IMR-90 (cell line): ENCODE measurements around the gene KRTAP1-5. TPM values are rescaled to one million over a fixed set of nuclear protein-coding genes. Genes with fewer than 3 reads are reported as not detected.

Experiments
- ATAC-seq: fragments of 200-7000 bp; cut with Tn5 transposase; 2 replicates; pipeline ENCODE4 v1.9.1; 2020; ENCODE audit warnings: low read depth, mild to moderate bottlenecking, moderate library complexity
- BruUV-seq: library from RNA; stranded (reverse); fragments of 400-500 nt; replicated peaks from 2 replicates; lab custom pipeline; 2021; lab: Mats Ljungman, UMichigan
- CTCF ChIA-PET: fragments of 300-600 bp; formaldehyde crosslinking; extraction: SDS; loops from one replicate; lab custom pipeline; 2021; ENCODE audit warnings: antibody characterized with exemption; lab: Yijun Ruan, JAX
- POLR2A ChIA-PET: fragments of 300-600 bp; sonication (Branson Sonifier 250); formaldehyde crosslinking; loops from one replicate; lab custom pipeline; 2022; ENCODE audit warnings: antibody characterized with exemption; ENCODE audit not compliant: unreplicated experiment; lab: Charles Lee
- DNase-seq: peaks from one replicate; pipeline ENCODE4 v3.0.0; 2013
- H2AFZ ChIP-seq: replicated peaks from 2 replicates; pipeline ENCODE3; 2013; ENCODE audit warnings: low read length, mild to moderate bottlenecking; ENCODE audit not compliant: poor library complexity
- H2AK5ac ChIP-seq: 2 replicates; pipeline ENCODE4 v1.6.1; 2013; ENCODE audit warnings: low read depth, low read length, inconsistent platforms
- H2AK9ac ChIP-seq: replicated peaks from 2 replicates; pipeline ENCODE3; 2013; ENCODE audit warnings: mild to moderate bottlenecking, low read depth, low read length, moderate library complexity; ENCODE audit not compliant: poor library complexity
- H2BK120ac ChIP-seq: 2 replicates; pipeline ENCODE4 v1.6.1; 2013; ENCODE audit warnings: low read depth, low read length, inconsistent platforms
- H2BK15ac ChIP-seq: 3 replicates; pipeline ENCODE4 v1.6.1; 2013; ENCODE audit warnings: low read depth, low read length, inconsistent platforms
- H2BK20ac ChIP-seq: 2 replicates; pipeline ENCODE4 v1.6.1; 2013; ENCODE audit warnings: low read depth, mild to moderate bottlenecking, inconsistent platforms, low read length, moderate library complexity
- H2BK5ac ChIP-seq: 2 replicates; pipeline ENCODE4 v1.6.1; 2013; ENCODE audit warnings: mild to moderate bottlenecking, low read depth, low read length, inconsistent platforms; ENCODE audit not compliant: poor library complexity, severe bottlenecking
- H3K14ac ChIP-seq: replicated peaks from 2 replicates; pipeline ENCODE4 v1.6.1; 2013; ENCODE audit warnings: low read depth, low read length, inconsistent platforms
- H3K18ac ChIP-seq: 2 replicates; pipeline ENCODE4 v1.6.1; 2013; ENCODE audit warnings: low read depth, low read length, control low read depth
- H3K23ac ChIP-seq: 2 replicates; pipeline ENCODE4 v1.6.1; 2013; ENCODE audit warnings: low read depth, low read length, inconsistent platforms
- H3K27ac ChIP-seq: 2 replicates; pipeline ENCODE4 v1.5.1; 2013; ENCODE audit warnings: mild to moderate bottlenecking, control low read depth, low read length; ENCODE audit not compliant: insufficient read depth
- H3K27me3 ChIP-seq: 2 replicates; pipeline ENCODE4 v1.6.1; 2013; ENCODE audit warnings: low read length; ENCODE audit not compliant: control insufficient read depth, insufficient read depth
- H3K36me3 ChIP-seq: 2 replicates; pipeline ENCODE4 v1.6.1; 2013; ENCODE audit warnings: low read length, mixed read lengths; ENCODE audit not compliant: control insufficient read depth, insufficient read depth
- H3K4ac ChIP-seq: 2 replicates; pipeline ENCODE4 v1.6.1; 2013; ENCODE audit warnings: low read depth, low read length, inconsistent platforms
- H3K4me1 ChIP-seq: 2 replicates; pipeline ENCODE4 v1.6.1; 2013; ENCODE audit warnings: low read length, mixed read lengths; ENCODE audit not compliant: control insufficient read depth, insufficient read depth
- H3K4me2 ChIP-seq: 2 replicates; pipeline ENCODE4 v1.6.1; 2013; ENCODE audit warnings: low read depth, mild to moderate bottlenecking, control low read depth, low read length, moderate library complexity
- H3K4me3 ChIP-seq: 2 replicates; pipeline ENCODE4 v1.5.1; 2013; ENCODE audit warnings: low read depth, mild to moderate bottlenecking, control low read depth, low read length, moderate library complexity; ENCODE audit not compliant: insufficient read depth
- H3K56ac ChIP-seq: 2 replicates; pipeline ENCODE4 v1.6.1; 2013; ENCODE audit warnings: low read length, inconsistent platforms; ENCODE audit not compliant: insufficient read depth; ENCODE audit errors: extremely low read depth
- H3K79me1 ChIP-seq, 2 experiments: 2 replicates each; pipeline ENCODE4 v1.6.1; 2013; ENCODE audit warnings: low read length in 2 of 2, inconsistent platforms in 1 of 2, low read depth in 1 of 2
- H3K9ac ChIP-seq: 2 replicates; pipeline ENCODE4 v1.6.1; 2013; ENCODE audit warnings: low read depth, low read length, control low read depth
- H3K9me1 ChIP-seq: 2 replicates; pipeline ENCODE4 v1.6.1; 2013; ENCODE audit warnings: low read length, inconsistent platforms; ENCODE audit not compliant: insufficient read depth
- H3K9me3 ChIP-seq: 2 replicates; pipeline ENCODE4 v1.6.1; 2013; ENCODE audit warnings: low read length; ENCODE audit not compliant: control insufficient read depth, insufficient read depth
- H4K20me1 ChIP-seq: 2 replicates; pipeline ENCODE4 v1.6.1; 2013; ENCODE audit warnings: low read length, inconsistent platforms; ENCODE audit not compliant: insufficient read depth
- H4K5ac ChIP-seq: 2 replicates; pipeline ENCODE4 v1.6.1; 2013; ENCODE audit warnings: mild to moderate bottlenecking, low read depth, low read length, control low read depth
- H4K8ac ChIP-seq, 2 experiments: 2 replicates each; pipeline ENCODE4 v1.6.1; 2013; ENCODE audit warnings: low read depth in 2 of 2, low read length in 2 of 2, control low read depth in 1 of 2, inconsistent platforms in 1 of 2
- H4K91ac ChIP-seq: 2 replicates; pipeline ENCODE4 v1.6.1; 2013; ENCODE audit warnings: low read depth, low read length, inconsistent platforms; ENCODE audit not compliant: insufficient read depth
- BHLHE40 ChIP-seq: fragments of 150-350 bp; IDR thresholded peaks from 2 replicates; pipeline ENCODE4 v1.6.1; 2016; ENCODE audit warnings: mild to moderate bottlenecking, low read depth, low read length
- CEBPB ChIP-seq: IDR thresholded peaks from 2 replicates; pipeline ENCODE4 v1.6.1; 2012; ENCODE audit warnings: low read depth, low read length, improper control_type of control experiment
- MAZ ChIP-seq: IDR thresholded peaks from 2 replicates; pipeline ENCODE4 v1.6.1; 2012; ENCODE audit warnings: low read depth, mild to moderate bottlenecking, low read length, improper control_type of control experiment, moderate library complexity, borderline replicate concordance
- MXI1 ChIP-seq: IDR thresholded peaks from 2 replicates; pipeline ENCODE4 v1.6.1; 2012; ENCODE audit warnings: low read depth, mild to moderate bottlenecking, low read length, moderate library complexity, borderline replicate concordance
- NFE2L2 ChIP-seq: fragments of 150-350 bp; IDR thresholded peaks from 2 replicates; pipeline ENCODE4 v1.6.1; 2016; ENCODE audit warnings: low read depth, mild to moderate bottlenecking, low read length
- POLR2A ChIP-seq: IDR thresholded peaks from 2 replicates; pipeline ENCODE4 v1.6.1; 2012; ENCODE audit warnings: mild to moderate bottlenecking, low read depth, low read length
- RAD21 ChIP-seq: IDR thresholded peaks from 2 replicates; pipeline ENCODE4 v1.6.1; 2012; ENCODE audit warnings: low read length, improper control_type of control experiment
- RCOR1 ChIP-seq: IDR thresholded peaks from 2 replicates; pipeline ENCODE4 v1.6.1; 2012; ENCODE audit warnings: mild to moderate bottlenecking, low read length, improper control_type of control experiment; ENCODE audit not compliant: insufficient replicate concordance
- RFX5 ChIP-seq: IDR thresholded peaks from 2 replicates; pipeline ENCODE4 v1.8.0; 2012; ENCODE audit warnings: low read depth, mild to moderate bottlenecking, low read length, moderate library complexity
- WGBS, 2 experiments: methylation state at CpG; one replicate each; pipeline versions ENCODE4 v1.1.5 to v1.1.7; 2013; ENCODE audit warnings: missing lambda C conversion rate in 2 of 2; ENCODE audit not compliant: insufficient read length in 1 of 2; ENCODE audit errors: extremely low coverage in 2 of 2; 5-methylcytosine and 5-hydroxymethylcytosine counted together
- dilution Hi-C: fragments of 300-500 bp; cut with HindIII; formaldehyde crosslinking; loops from one replicate; pipeline ENCODE4 v1.14.3; 2018; ENCODE audit warnings: low sequenced_read_pairs; ENCODE audit not compliant: unreplicated experiment
- in situ Hi-C: fragments of 300-500 bp; cut with MboI; formaldehyde crosslinking; loops from 3 replicates; pipeline ENCODE4 v1.14.3; 2019; ENCODE audit warnings: low sequenced_read_pairs, inconsistent platforms, mixed read lengths
- intact Hi-C: fragments of 100-400 bp; cut with micrococcal nuclease; formaldehyde crosslinking; loops from 2 replicates; pipeline ENCODE4 v1.10.0; 2022
- polyA plus RNA-seq, 3 experiments: library from polyadenylated mRNA; depleted of rRNA; stranded (reverse); fragments of >200 nt; gene quantifications; 2 replicates each; pipeline ENCODE4 v1.2.3, GENCODE V29; 2012; ENCODE audit warnings: low replicate concordance in 1 of 3
- total RNA-seq: library from RNA; depleted of rRNA; stranded (reverse); fragments of >200 nt; gene quantifications from 2 replicates; pipeline ENCODE4 v1.2.3, GENCODE V29; 2012
- TF ChIP-seq, protein P1 (sequence below): fragments of 150-350 bp; IDR thresholded peaks from 2 replicates; pipeline ENCODE4 v1.6.1; 2017; ENCODE audit warnings: mild to moderate bottlenecking, antibody characterized with exemption, low read length, low read depth
- TF ChIP-seq, protein P2 (sequence below): fragments of 150-350 bp; IDR thresholded peaks from 2 replicates; pipeline ENCODE4 v1.6.1; 2016; ENCODE audit warnings: low read depth, mild to moderate bottlenecking, low read length, moderate library complexity, borderline replicate concordance

The KRTAP1-5 gene
- total and polyA plus RNA-seq, 2 of the 4 experiments (the other 2 are of a cell fraction): 27.0 to 34.8 TPM

GRCh38 chr17:41004397-41004796, 22.6 kb downstream of the KRTAP1-5 start:
- H3K4me1 ChIP-seq: no peaks in the 10 kb centered on the region
- dilution Hi-C loops: no loop called here
- H3K27me3 ChIP-seq: no peaks in the 10 kb centered on the region
- intact Hi-C loops: no loop called here
- no peak overlapping the region for H3K4me2 ChIP-seq
- ChIA-PET CTCF (no interaction called here), POLR2A (no interaction called here)
- no peaks in the 10 kb centered on the region for H3K9me1 ChIP-seq
- H4K91ac ChIP-seq: no peak overlapping the region
- H4K20me1 ChIP-seq: no peaks in the 10 kb centered on the region
- no peaks in the 10 kb centered on the region for H3K79me1 ChIP-seq
- no peak overlapping the region for H3K9ac ChIP-seq
- no peak for TF ChIP-seq POLR2A
- TF ChIP-seq MAZ: no peak
- TF ChIP-seq RAD21: no peak
- TF ChIP-seq BHLHE40: no peak
- TF ChIP-seq MXI1: no peak
- no peak for TF ChIP-seq NFE2L2
- no peak for TF ChIP-seq RFX5
- TF ChIP-seq, protein P1, sequence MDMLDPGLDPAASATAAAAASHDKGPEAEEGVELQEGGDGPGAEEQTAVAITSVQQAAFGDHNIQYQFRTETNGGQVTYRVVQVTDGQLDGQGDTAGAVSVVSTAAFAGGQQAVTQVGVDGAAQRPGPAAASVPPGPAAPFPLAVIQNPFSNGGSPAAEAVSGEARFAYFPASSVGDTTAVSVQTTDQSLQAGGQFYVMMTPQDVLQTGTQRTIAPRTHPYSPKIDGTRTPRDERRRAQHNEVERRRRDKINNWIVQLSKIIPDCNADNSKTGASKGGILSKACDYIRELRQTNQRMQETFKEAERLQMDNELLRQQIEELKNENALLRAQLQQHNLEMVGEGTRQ: no peak
- TF ChIP-seq RCOR1: no peak
- TF ChIP-seq, protein P2, sequence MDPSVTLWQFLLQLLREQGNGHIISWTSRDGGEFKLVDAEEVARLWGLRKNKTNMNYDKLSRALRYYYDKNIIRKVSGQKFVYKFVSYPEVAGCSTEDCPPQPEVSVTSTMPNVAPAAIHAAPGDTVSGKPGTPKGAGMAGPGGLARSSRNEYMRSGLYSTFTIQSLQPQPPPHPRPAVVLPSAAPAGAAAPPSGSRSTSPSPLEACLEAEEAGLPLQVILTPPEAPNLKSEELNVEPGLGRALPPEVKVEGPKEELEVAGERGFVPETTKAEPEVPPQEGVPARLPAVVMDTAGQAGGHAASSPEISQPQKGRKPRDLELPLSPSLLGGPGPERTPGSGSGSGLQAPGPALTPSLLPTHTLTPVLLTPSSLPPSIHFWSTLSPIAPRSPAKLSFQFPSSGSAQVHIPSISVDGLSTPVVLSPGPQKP: no peak
- no peak for TF ChIP-seq CEBPB
- H3K18ac ChIP-seq: no peak overlapping the region
- H3K56ac ChIP-seq: no peak overlapping the region
- no peak overlapping the region for H3K4me3 ChIP-seq
- H4K8ac ChIP-seq: no peak overlapping the region
- H3K27ac ChIP-seq: no peak overlapping the region
- no peaks in the 10 kb centered on the region for H3K36me3 ChIP-seq
- no TSS peak for BruUV-seq
- ATAC-seq: no peak
- H3K14ac ChIP-seq: no peak overlapping the region
- H3K4ac ChIP-seq: no peak overlapping the region
- no peak overlapping the region for H2AK5ac ChIP-seq
- no peak overlapping the region for H2AFZ ChIP-seq
- DNase-seq: no peak
- H4K5ac ChIP-seq: no peak overlapping the region
- no peak overlapping the region for H2AK9ac ChIP-seq
- in situ Hi-C loops: no loop called here
- H2BK5ac ChIP-seq: no peak overlapping the region
- no peaks in the 10 kb centered on the region for H3K9me3 ChIP-seq
- H2BK15ac ChIP-seq: no peak overlapping the region; the same call in 2 of the 3 replicates
- no peak overlapping the region for H2BK120ac ChIP-seq
- H3K23ac ChIP-seq: no peak overlapping the region
- no peak overlapping the region for H2BK20ac ChIP-seq
- 100% methylated on average over 1 of the region's 3 CpGs; no CpG with 5 or more reads in 1 of the 2 experiments for WGBS, 2 experiments
